IPS-18c (cell line): ENCODE results near the gene URM1.
"Not testable (repeated sequence)": the region's sequence is repeated elsewhere in the genome, so short reads cannot be mapped to it uniquely, and the experiment has no call there.

ENCODE experiments used
- H3K4me3 ChIP-seq: 2 replicates; pipeline ENCODE4 v1.7.0; 2013; ENCODE audit warnings: low read depth, mild to moderate bottlenecking, low read length, moderate library complexity; ENCODE audit not compliant: insufficient read depth
- H3K9me3 ChIP-seq: one replicate; pipeline ENCODE4 v1.6.1; 2013; ENCODE audit warnings: mild to moderate bottlenecking, low read length, moderate library complexity; ENCODE audit not compliant: control insufficient read depth, insufficient read depth

URM1 gene

GRCh38 chr9:128414461-128414860, 43.3 kb downstream of the URM1 start:
- no peaks in the 10 kb centered on the region for H3K9me3 ChIP-seq
- no peak overlapping the region for H3K4me3 ChIP-seq

GRCh38 chr9:128415281-128415680, 44.1 kb downstream of the URM1 start:
- Histone ChIP-seq H3K9me3 (no peaks in the 10 kb centered on the region), H3K4me3 (no peak overlapping the region)

- Histone ChIP-seq H3K9me3 (no peaks in the 10 kb centered on the region), H3K4me3 (no peak overlapping the region)
Observed at GRCh38 chr9:128416014-128416413, 44.8 kb downstream of the URM1 start.

- Histone ChIP-seq H3K4me3 (no peak overlapping the region), H3K9me3 (no peaks in the 10 kb centered on the region)
Observed at GRCh38 chr9:128416432-128417019, 45.4 kb downstream of the URM1 start.

GRCh38 chr9:128419061-128419925, 48.1 kb downstream of the URM1 start:
- no peaks in the 10 kb centered on the region for H3K9me3 ChIP-seq
- H3K4me3 ChIP-seq, result no peak overlapping the region; the same call in 1 of the 2 replicates

GRCh38 chr9:128420060-128420650, 49.0 kb downstream of the URM1 start:
- no peaks in the 10 kb centered on the region for H3K9me3 ChIP-seq
- peak overlapping the region; percentile 81 for H3K4me3 ChIP-seq

DNA sequence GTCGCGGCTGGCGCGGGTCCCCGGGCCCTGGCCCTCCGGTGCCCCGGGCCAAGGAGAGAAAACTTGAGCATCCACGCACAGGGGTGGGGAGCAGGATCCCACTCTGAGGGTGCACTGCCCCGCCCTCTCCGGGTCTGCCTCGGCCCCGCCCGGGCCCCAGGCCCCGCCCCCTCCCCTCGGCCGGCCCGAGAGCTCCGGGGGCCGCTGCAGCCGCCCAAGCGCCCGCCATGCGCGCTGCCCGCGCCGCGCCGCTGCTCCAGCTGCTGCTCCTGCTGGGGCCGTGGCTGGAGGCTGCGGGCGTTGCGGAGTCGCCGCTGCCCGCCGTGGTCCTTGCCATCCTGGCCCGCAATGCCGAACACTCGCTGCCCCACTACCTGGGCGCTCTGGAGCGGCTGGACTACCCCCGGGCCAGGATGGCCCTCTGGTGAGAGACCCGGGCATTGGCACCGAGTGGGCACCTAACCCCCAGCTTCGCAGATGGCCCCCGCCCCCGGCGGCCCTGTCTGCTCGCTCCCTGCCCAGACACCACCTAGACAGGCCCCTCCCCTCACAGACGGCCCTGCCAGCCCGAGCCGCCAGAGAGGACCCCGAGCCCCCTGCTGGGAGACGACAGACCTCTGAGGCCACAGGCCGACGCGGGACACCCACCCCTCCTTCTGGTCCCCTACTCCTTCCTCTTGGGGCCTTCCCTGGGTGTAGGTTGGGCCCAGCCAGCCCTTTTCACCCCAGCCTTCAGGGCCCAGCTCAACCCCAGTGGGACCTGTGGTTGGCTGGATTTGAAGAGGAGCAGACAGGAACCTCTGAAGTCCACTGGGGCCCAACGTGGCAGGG, 49.7 kb downstream of the URM1 start, which contains the start of gene CERCAM:
Gene CERCAM, plus strand, starts transcription at position 207 of the 831 bp plus-strand sequence. Its CDS starts 21 bp downstream, at position 228.
- peak within 1 kb of the TSS; percentile 81 for H3K4me3 ChIP-seq
- no peaks in the 10 kb centered on the region for H3K9me3 ChIP-seq

GRCh38 chr9:128421482-128421996, 50.4 kb downstream of the URM1 start:
- Histone ChIP-seq H3K4me3 (peak overlapping the region; percentile 81; the same call in 1 of the 2 replicates), H3K9me3 (no peaks in the 10 kb centered on the region)

GRCh38 chr9:128422022-128422782, 51.0 kb downstream of the URM1 start:
- not testable (repeated sequence) for H3K4me3 ChIP-seq, H3K9me3 ChIP-seq

DNA sequence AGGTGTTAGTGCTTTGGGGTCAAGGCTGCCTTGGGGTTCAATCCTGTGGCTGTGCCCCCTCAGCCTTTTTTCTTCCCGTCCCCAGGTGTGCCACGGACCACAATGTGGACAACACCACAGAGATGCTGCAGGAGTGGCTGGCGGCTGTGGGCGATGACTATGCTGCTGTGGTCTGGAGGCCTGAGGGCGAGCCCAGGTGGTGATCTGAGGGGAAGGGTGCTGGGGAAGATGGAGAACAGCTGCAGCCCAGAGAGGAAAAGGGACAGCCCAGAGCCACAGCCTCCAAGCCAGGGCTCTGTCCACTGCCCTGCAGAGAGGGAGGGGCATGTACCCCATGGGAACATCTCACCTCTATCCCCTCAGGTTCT, 51.6 kb downstream of the URM1 start:
- H3K4me3 ChIP-seq, result no peak overlapping the region

GRCh38 chr9:128423356-128423755, 52.2 kb downstream of the URM1 start:
- H3K9me3 ChIP-seq, H3K4me3 ChIP-seq: not testable (repeated sequence)

More for the DNA sequence above, 51.6 kb downstream of the URM1 start:
- no peaks in the 10 kb centered on the region for H3K9me3 ChIP-seq

DNA sequence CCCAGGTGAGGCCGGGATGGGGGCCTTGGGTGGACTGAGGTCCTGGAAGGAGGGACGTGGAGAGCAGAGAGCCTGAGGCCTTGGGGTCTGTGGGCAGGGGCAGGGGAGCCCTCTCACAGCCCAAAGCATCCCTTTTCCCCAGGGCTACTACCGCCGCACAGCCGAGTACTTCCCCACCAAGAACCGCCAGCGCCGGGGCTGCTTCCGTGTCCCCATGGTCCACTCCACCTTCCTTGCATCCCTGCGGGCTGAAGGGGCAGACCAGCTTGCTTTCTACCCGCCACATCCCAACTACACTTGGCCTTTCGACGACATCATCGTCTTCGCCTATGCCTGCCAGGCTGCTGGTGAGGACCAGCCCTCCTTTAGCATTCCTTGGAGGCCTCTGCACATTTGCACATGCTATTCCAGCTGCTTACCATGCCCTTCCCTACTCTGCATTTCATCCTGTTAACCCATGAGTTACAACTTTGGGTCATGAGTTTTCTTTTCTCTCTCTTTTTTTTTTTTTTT, 53.1 kb downstream of the URM1 start:
- no peak overlapping the region for H3K4me3 ChIP-seq

GRCh38 chr9:128428644-128429512, 57.7 kb downstream of the URM1 start:
- no peaks in the 10 kb centered on the region for H3K9me3 ChIP-seq
- H3K4me3 ChIP-seq, result no peak overlapping the region

More for the DNA sequence above, 53.1 kb downstream of the URM1 start:
- no peaks in the 10 kb centered on the region for H3K9me3 ChIP-seq

DNA sequence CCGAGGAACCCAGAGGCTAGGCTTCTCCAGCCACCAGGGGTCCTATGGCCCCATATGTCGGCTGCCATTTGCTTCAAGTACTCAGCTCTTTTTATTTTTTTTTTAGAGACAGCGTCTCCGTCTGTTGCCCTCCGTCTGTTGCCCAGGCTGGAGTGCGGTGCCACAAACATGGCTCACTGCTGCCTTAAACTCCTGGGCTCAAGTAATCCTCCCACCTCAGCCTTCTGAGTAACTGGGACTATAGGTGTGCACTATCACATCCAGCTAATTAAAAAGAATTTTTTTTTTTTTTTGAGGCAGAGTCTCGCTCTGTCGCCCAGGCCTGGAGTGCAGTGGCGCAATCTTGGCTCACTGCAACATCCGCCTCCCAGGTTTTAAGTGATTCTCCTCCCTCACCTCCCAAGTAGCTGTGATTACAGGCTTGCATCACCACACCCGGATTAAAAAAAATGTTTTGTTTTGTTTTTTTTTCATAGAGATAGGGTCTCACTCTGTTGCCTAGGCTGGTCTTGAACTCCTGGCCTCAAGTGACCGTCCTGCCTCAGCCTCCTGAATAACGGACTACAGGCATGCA, 58.4 kb downstream of the URM1 start:
- H3K9me3 ChIP-seq, result no peaks in the 10 kb centered on the region

DNA sequence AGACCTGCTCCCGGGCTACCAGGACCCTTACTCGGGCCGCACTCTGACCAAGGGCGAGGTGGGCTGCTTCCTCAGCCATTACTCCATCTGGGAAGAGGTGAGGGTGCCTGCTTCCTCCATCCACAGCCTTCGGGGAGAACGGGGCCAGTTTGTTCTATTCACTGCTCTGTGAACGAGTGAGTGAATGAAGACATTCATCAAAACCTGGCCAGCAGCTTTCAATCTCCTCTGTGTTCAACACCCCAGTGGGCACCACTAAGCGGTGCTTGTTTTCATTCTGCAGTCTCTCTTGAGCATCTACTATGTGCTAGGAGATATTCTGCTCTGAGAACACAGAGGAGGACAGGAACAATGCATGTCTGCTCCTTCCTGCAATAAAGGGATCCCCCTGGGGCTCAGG, 60.0 kb downstream of the URM1 start:
- Histone ChIP-seq H3K9me3 (no peaks in the 10 kb centered on the region), H3K4me3 (no peak overlapping the region)

More for the DNA sequence above, 58.4 kb downstream of the URM1 start:
- H3K4me3 ChIP-seq, result no peak overlapping the region
